Activated CD8-positive, alpha-beta memory T cell treated with anti-CD3 and anti-CD28 coated beads, Interleukin-2, amount 10 ng/mL, durations not matched to agents 7 days and 5 days (primary cell): ENCODE measurements around the gene HTR1D. TPM values are rescaled to one million over a fixed set of nuclear protein-coding genes. Genes with fewer than 3 reads are reported as not detected.

Experiments
- ATAC-seq: fragments of 150-1000 bp; cut with Tn5 transposase; one replicate; pipeline ENCODE4 v1.10.0; 2021; ENCODE audit warnings: moderate library complexity
- CTCF ChIA-PET: fragments of 350-600 bp; sonication (Branson Sonifier 250); formaldehyde crosslinking; loops from one replicate; lab custom pipeline; 2021; ENCODE audit warnings: antibody characterized with exemption; lab: Charles Lee
- DNase-seq: peaks from one replicate; pipeline ENCODE4 v3.0.0-alpha.2; 2020
- H3K27ac Mint-ChIP-seq: one replicate; pipeline ENCODE4 v1.8.0; 2021; ENCODE audit warnings: mild to moderate bottlenecking, mixed read lengths
- H3K27me3 Mint-ChIP-seq: one replicate; pipeline ENCODE4 v1.8.0; 2021; ENCODE audit warnings: mixed read lengths
- H3K36me3 Mint-ChIP-seq: one replicate; pipeline ENCODE4 v1.8.0; 2021; ENCODE audit warnings: mild to moderate bottlenecking, mixed read lengths
- H3K4me1 Mint-ChIP-seq: one replicate; pipeline ENCODE4 v1.8.0; 2021; ENCODE audit warnings: mixed read lengths
- H3K4me3 Mint-ChIP-seq: one replicate; pipeline ENCODE4 v1.8.0; 2021; ENCODE audit warnings: mild to moderate bottlenecking, moderate library complexity, mixed read lengths
- H3K9me3 Mint-ChIP-seq: one replicate; pipeline ENCODE4 v1.8.0; 2022; ENCODE audit warnings: low read depth, mixed read lengths
- total RNA-seq, 2 experiments: library from RNA; stranded (reverse); gene quantifications; one replicate each; pipeline ENCODE4 v1.2.3, GENCODE V29; 2021

The HTR1D gene
- total RNA-seq, 2 experiments from 2014 or later: not detected

DNA sequence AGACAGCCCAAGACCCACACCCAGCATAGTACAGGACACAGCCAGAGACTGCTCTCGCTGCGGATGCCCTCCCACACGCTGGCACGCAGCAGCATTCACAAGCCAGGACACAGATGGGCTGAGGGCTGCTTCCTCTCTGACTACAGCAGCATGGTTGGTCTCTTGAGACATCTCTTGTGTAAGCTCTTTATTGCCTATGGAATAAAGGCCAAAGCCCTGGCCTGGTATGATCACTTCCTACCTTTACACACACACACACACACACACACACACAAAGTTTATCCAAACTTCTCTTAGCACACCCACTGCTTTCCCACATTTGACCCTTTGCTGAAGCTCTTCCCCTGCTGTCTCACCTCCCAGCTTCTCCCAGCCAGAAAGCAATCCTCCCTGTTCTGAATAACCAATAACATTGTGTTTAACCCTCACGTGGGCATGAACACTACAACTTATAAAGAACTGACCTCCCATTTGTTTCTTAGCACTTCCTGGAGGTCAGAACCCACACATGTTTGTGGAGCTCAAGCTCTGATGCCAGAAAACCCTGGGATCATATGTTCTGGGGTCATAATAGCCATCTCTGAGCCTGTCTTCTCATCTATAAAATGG lies 47.5 kb downstream of the HTR1D start:
- Mint-ChIP-seq H3K9me3 (no peaks in the 10 kb centered on the region), H3K27ac (no peak overlapping the region), H3K36me3 (peaks cover 5% of the 10 kb centered on the region), H3K4me1 (peaks cover 20% of the 10 kb centered on the region), H3K4me3 (peak overlapping the region; percentile 98), H3K27me3 (peaks cover 2% of the 10 kb centered on the region)
- CTCF ChIA-PET: interaction anchor here (1.4 to 10.2 kb wide), 3 partner anchors 15 to 205 kb away, joined by 4 to 107 read pairs (median 15); no protein-coding TSS in a partner anchor
- ATAC-seq: no peak
- DNase-seq: no peak

DNA sequence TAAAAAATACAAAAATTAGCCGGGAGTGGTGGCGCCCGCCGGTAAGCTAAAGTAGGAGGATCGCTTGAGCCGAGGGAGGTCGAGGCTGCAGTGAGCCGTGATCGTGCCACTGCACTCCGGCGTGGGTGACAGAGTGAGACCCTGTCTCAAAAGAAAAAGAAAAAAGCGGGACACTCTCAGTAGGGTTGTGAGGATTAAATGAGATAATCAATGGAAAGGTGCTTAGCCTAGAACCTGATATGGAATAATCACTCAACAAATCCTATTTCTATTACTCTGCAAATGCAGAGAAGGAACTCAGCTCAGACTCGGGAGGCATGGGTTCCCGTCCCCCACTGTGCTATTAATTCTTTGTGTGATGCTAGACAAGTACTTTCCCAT lies 48.1 kb downstream of the HTR1D start:
- ATAC-seq (no peak), DNase-seq (no peak)
- Mint-ChIP-seq H3K27me3 (peaks cover 2% of the 10 kb centered on the region), H3K9me3 (no peaks in the 10 kb centered on the region), H3K27ac (no peak overlapping the region), H3K4me3 (peak overlapping the region; percentile 98), H3K36me3 (peaks cover 3% of the 10 kb centered on the region), H3K4me1 (peaks cover 14% of the 10 kb centered on the region)
- CTCF ChIA-PET: interaction anchor here (1.1 to 10.2 kb wide), 7 partner anchors 15 to 204 kb away, joined by 3 to 107 read pairs (median 6); no protein-coding TSS in a partner anchor

DNA sequence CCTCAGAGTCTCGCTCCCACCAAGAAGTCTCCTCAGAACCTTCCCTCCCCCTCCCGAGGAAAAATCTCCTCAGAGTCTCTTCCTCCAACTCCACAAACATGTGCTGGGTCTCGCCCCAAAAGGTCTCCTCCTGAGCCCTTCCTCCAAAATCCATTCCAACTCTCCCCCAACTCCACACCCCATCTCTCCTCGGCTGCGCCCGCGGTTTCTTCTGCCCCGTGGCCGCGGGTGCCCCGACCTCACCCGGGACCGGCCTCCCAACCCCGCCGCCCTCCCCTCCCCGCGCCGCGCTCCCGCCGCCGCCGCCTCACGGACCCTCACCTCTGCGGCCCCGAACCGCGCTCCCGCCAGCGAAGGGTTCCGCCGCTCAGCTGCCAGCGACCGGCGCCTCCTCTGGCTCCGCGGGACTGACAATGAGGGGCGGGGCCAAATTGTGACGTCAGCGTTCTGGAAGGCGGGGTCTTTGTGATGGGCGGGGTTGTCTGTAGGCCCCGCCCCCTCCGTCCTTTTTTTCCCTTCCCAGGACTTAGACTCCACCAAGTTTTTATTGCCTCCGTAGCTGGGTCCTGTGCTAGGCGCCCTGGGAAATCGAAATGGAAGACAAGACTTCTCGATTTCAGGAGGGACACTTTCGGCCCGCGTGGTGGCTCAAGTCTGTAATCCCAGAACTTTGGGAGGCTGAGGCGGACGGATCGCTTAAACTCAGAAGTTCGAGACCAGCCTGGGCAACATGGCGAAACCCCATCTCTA lies 48.7 kb downstream of the HTR1D start, which contains the start of gene LUZP1:
TSS of gene LUZP1 (minus strand) at position 412 of the 750 bp plus-strand sequence.
- no peaks in the 10 kb centered on the region for H3K9me3 Mint-ChIP-seq
- DNase-seq: peak; percentile 90
- H3K4me1 Mint-ChIP-seq: peaks cover 14% of the 10 kb centered on the region
- CTCF ChIA-PET: interaction anchor here (1.1 to 10.2 kb wide), 7 partner anchors 16 to 204 kb away, joined by 3 to 107 read pairs (median 6); no protein-coding TSS in a partner anchor
- peak within 1 kb of the TSS; percentile 84 for H3K27ac Mint-ChIP-seq
- H3K4me3 Mint-ChIP-seq: peak within 1 kb of the TSS; percentile 98
- H3K27me3 Mint-ChIP-seq: peaks cover 2% of the 10 kb centered on the region
- H3K36me3 Mint-ChIP-seq: peaks cover 3% of the 10 kb centered on the region
- ATAC-seq: peak; percentile 90

DNA sequence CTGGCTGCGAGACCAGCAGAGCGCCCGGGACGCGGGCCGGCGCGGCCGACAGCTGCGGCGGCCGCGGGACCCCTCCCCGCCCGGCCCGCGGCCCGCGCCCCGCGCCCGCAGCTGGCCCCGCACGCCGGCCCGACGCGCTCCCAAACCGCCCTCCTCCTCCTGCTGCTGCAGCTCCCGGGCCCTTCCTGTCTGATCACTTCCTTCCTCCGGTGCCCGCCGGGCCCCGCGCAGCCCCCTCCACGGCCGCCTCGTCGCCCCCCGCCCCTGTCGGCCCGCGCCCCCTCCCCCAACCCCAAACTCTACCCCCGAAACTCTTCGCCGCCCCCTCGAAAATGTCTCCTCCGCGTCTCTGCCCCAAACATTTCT lies 49.2 kb downstream of the HTR1D start:
- CTCF ChIA-PET: interaction anchor here (1.1 to 10.2 kb wide), 11 partner anchors 11 to 203 kb away, joined by 3 to 107 read pairs (median 6); no protein-coding TSS in a partner anchor
- Mint-ChIP-seq H3K27ac (peak overlapping the region; percentile 84), H3K36me3 (peaks cover 3% of the 10 kb centered on the region), H3K4me3 (peak overlapping the region; percentile 98), H3K27me3 (peaks cover 2% of the 10 kb centered on the region), H3K9me3 (no peaks in the 10 kb centered on the region), H3K4me1 (peaks cover 14% of the 10 kb centered on the region)
- ATAC-seq: peak; percentile 67
- peak; percentile 48 for DNase-seq

DNA sequence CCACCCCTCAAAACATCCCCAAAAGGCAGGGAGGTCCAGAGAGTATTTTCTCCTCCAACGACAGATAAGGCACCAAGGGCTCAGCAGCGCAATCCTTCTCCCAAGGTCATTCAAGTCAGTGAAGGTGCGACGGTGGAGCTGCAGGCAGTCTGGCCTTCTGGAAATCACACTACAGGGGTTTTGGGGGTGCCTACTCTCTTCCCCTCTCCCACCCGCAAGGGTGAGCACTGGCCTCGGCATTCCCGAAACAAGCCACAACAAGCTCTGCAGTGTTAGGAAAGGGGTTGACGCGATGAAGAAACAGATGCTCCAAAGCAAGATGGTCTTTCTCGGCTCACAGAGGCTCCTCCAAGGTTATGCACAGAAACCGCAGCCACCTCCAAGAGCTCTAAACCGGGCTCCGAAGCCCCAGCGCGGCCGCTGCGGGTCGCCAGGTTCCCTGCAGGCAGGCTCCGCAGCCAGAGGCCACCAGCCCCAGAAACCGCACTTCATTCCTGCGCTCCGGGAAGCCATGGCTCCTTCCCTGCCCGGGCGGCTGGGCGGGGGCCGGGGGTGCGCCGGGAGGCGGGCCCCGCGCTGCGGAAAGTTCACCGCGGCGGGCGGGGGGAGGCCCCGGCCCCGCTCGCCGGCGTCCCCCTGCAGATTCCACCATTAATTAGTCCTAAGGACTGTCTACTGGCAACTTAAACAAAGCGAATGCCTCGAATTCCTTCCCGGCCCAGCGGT lies 49.8 kb downstream of the HTR1D start:
- Mint-ChIP-seq H3K36me3 (peaks cover 3% of the 10 kb centered on the region), H3K27ac (no peak overlapping the region), H3K4me1 (peaks cover 14% of the 10 kb centered on the region), H3K9me3 (no peaks in the 10 kb centered on the region), H3K4me3 (peak overlapping the region; percentile 98), H3K27me3 (peaks cover 2% of the 10 kb centered on the region)
- ATAC-seq: peak; percentile 35
- CTCF ChIA-PET: interaction anchor here (1.0 to 10.2 kb wide), 8 partner anchors 11 to 70 kb away, joined by 3 to 107 read pairs (median 6); no protein-coding TSS in a partner anchor
- peak; percentile 60 for DNase-seq

DNA sequence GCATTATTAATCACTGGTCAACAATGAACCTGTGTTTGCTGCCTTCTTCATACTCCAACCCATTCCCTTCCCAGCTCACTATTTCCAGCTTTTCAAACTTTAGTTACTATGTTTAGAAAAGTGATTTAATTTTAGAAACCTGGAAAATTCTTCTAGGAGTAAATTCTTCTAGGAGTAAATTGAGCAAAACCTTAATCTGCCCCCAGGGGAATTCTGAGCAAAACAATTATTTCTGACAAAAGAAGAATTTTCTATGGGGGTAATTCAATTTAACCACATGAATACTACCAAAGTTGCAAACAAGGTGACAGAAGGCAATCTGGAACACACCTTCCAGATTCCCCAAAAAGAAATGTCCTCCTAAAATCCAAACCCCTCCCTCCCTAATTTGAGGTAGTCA lies 50.4 kb downstream of the HTR1D start:
- Mint-ChIP-seq H3K4me3 (peak overlapping the region; percentile 98), H3K9me3 (no peaks in the 10 kb centered on the region), H3K4me1 (peaks cover 14% of the 10 kb centered on the region), H3K27me3 (peaks cover 2% of the 10 kb centered on the region), H3K27ac (no peak overlapping the region), H3K36me3 (peaks cover 3% of the 10 kb centered on the region)
- CTCF ChIA-PET: interaction anchor here (1.0 to 10.2 kb wide), 8 partner anchors 12 to 69 kb away, joined by 3 to 107 read pairs (median 9); no protein-coding TSS in a partner anchor
- DNase-seq (no peak), ATAC-seq (no peak)

DNA sequence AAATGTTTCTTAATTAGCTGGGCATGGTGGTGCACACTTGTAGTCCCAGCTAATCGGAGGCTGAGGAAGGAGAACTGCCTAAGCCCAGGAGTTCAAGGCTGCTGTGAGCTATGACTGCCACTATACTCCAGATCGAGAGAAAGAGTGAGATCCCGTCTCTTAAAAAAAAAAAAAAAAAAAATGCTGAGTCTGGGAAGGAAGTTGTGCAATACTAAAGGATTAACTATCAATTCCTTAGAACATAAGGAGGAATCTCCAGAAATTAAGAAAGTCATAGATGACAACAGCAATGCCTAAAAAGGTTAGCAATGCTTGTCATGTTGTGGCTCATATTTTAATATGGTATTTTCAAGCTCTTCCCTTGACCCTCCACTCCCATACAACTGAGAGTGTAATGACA lies 53.9 kb downstream of the HTR1D start:
- Mint-ChIP-seq H3K27me3 (peaks cover 2% of the 10 kb centered on the region), H3K4me1 (peaks cover 8% of the 10 kb centered on the region), H3K9me3 (no peaks in the 10 kb centered on the region), H3K36me3 (peaks cover 3% of the 10 kb centered on the region), H3K4me3 (no peak overlapping the region), H3K27ac (no peak overlapping the region)
- DNase-seq (no peak), ATAC-seq (no peak)
- CTCF ChIA-PET: interaction anchor here (0.9 to 3.9 kb wide), 5 partner anchors 16 to 64 kb away, joined by 3 to 23 read pairs (median 4); no protein-coding TSS in a partner anchor

DNA sequence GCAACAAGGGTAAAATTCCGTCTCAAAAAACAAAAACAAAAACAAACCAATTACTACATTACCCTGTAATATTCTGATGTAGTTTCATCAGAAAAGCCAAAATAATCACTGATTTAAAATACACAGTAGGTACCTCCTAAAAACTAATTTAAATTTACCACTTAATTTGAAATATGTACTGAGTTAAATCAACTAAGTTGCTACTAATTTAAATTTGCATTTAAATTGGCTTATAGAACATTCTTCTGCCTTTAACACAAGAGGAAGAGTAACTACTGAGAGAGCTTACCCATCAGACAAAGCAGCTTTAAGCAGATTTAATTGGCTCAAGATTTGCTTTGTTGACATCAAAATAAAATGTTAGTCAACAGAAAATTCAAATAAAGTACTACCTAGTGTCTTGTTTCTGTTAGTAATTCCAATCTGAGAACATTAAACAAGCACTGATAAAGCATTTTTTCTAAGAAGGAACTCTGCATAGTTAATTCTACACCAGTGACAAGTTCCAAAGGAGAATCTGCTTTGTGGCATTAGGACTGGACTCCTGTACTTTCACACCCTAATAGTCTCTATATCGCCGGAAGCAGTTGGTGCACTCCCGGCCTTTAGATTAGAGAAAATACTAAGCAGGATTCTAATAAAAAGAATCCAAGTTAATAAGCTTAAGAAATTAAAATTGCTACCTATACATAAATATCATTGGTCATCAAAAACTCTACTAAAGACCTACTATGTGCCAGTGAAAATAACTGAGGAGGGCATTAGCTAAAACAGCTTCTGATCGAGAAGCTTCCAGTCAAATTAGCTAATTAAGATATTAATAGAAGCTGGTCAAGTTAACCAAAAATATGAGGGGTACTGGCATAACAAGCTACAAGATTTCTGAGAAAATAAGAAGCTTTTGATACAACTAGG lies 57.1 kb downstream of the HTR1D start:
- Mint-ChIP-seq H3K36me3 (peaks cover 2% of the 10 kb centered on the region), H3K27me3 (no peaks in the 10 kb centered on the region), H3K27ac (no peak overlapping the region), H3K4me1 (no peaks in the 10 kb centered on the region), H3K9me3 (no peaks in the 10 kb centered on the region), H3K4me3 (no peak overlapping the region)
- no peak for DNase-seq
- no peak for ATAC-seq
- CTCF ChIA-PET: interaction anchor here (1.1 to 2.4 kb wide), 4 partner anchors 12 to 62 kb away, joined by 3 to 16 read pairs (median 3); no protein-coding TSS in a partner anchor

DNA sequence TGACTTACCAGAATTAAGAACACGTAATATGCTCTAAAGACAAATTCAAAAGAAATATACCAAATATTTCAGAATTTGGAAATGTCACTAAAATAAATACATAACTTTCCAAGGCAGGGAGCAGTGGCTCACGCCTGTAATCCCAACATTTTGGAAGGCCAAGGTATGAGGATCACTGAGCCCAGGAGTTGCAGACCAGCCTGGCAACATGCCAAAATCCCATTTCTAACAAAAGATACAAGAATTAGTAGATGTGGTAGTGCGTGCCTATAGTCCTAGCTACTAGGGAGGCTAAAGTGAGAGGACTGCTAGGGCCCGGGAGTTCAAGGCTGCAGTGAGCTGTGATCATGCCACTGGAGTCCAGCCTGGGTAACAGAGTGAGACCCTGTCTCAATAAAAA lies 60.4 kb downstream of the HTR1D start:
- Mint-ChIP-seq H3K27me3 (no peaks in the 10 kb centered on the region), H3K4me1 (no peaks in the 10 kb centered on the region), H3K27ac (no peak overlapping the region), H3K36me3 (peaks cover 5% of the 10 kb centered on the region), H3K4me3 (no peak overlapping the region), H3K9me3 (no peaks in the 10 kb centered on the region)
- ATAC-seq (no peak), DNase-seq (no peak)
- CTCF ChIA-PET: no interaction called here

DNA sequence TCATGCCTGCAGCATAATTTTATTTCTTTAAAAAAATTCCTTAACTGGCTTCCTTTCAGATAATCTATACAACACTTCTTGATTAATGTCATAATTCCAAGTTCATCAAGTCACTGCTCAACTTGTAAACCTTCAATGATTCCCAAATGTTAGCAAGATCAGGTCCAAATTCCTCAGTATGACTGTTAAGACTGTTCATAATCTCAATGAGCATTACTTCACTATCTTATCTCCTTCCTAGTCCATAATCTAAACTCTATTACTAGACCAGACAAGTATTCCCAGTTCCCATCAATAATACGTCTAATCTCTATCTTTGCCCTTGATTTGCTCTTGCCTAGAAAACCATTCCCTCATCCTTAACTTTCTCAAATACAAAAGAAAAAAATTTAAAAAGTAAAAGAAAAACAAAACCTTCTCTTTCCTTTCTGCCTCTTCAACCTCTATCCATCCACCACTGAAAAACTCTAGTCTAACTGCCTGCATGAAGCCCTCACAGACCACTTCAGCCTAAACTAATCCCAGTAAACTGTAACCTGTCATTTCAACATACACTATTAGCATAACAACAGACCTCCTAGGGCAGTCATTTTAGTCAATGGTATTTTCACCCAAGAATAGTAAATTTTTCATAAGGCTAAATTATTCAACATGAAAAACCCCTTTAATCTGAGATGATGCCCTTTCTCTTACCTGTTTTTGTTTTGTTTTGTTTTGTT lies 64.2 kb downstream of the HTR1D start:
- peaks cover 10% of the 10 kb centered on the region for H3K4me1 Mint-ChIP-seq
- no peak overlapping the region for H3K4me3 Mint-ChIP-seq
- H3K9me3 Mint-ChIP-seq: no peaks in the 10 kb centered on the region
- no peak overlapping the region for H3K27ac Mint-ChIP-seq
- H3K27me3 Mint-ChIP-seq: no peaks in the 10 kb centered on the region
- peaks cover 5% of the 10 kb centered on the region for H3K36me3 Mint-ChIP-seq
- DNase-seq (no peak), ATAC-seq (no peak)
- CTCF ChIA-PET: interaction anchor here (1.3 to 1.5 kb wide), 2 partner anchors 31 to 34 kb away, joined by 3 to 4 read pairs; no protein-coding TSS in a partner anchor

DNA sequence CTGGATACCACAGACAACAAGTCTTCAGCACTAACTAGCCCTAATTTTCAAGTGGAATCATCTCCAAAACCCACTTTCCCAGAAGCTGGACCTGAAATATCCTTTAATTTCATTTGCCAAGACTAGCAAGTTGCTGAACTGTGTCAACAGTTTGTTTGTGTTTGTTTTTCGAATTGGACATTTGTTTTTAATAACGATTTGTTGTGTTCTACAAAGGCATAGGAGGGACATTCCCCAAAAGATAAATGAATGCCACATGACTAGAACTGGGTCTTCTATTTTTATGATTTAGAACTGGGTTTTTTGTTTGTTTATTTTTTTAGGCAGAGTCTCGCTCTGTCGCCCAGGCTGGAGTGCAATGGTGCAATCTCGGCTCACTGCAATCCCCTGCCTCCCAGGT lies 66.6 kb downstream of the HTR1D start:
- no peaks in the 10 kb centered on the region for H3K9me3 Mint-ChIP-seq
- peaks cover 15% of the 10 kb centered on the region for H3K4me1 Mint-ChIP-seq
- ATAC-seq (no peak), DNase-seq (no peak)
- CTCF ChIA-PET: interaction anchor here (0.8 to 1.5 kb wide), 2 partner anchors 18 to 33 kb away, joined by 3 read pairs; partner anchors contain the start of gene LUZP1
- no peak overlapping the region for H3K27ac Mint-ChIP-seq
- no peak overlapping the region for H3K4me3 Mint-ChIP-seq
- H3K36me3 Mint-ChIP-seq: peaks cover 5% of the 10 kb centered on the region
- H3K27me3 Mint-ChIP-seq: no peaks in the 10 kb centered on the region
